Stomach (tissue), 4 donors: Measurements from ENCODE around the gene IKZF1.

Experiments
- POLR2A ChIP-seq, 4 donors: fragments of 450-650 bp; IDR thresholded peaks; one replicate each; pipeline ENCODE4 v1.6.1; 2016; ENCODE audit warnings: antibody characterized with exemption in 4 of 4, control low read depth in 2 of 4, mild to moderate bottlenecking in 1 of 4, moderate library complexity in 1 of 4
- TF ChIP-seq, protein P1 (sequence below), 7 experiments: fragments of 450-650 bp in 4 of 7; fragments of 200-600 bp in 3 of 7; sonication (generic) in 3 of 7; IDR thresholded peaks; one replicate each; pipeline ENCODE4 v1.5.1; 2016 to 2019; ENCODE audit warnings: antibody characterized with exemption in 7 of 7, control low read depth in 2 of 7, mild to moderate bottlenecking in 1 of 7

DNA sequence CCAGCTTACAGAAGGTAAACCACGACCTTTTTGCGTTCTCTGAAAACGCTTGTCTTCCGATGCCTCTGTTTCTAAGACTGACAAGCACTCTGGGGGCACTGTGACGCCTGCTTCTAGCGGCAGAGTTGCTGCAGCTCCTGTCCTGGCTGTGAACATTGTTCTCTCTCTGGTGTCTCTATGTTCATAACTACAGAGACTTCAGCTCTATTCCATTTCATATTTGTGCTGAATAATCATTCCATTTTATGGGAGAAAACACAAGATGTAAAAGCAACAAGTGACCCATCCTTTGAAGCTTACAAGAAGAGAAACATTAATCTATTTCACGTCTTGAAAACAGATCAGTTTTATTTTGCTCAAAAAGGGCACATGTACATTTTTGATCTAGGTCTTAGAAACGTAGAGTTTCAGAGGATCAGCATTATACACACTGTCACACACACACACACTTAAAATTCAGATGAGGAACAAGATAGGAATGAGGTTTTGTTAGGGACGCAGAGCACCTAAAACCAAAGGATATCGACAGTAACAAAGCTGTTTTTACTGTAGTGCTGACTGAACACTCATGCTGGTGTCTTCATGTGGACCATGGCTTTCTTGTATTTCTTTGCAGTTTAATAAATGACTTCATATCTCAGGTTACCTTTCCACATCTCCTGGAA, 3.0 kb downstream of the IKZF1 start:
- TF ChIP-seq, protein P1, sequence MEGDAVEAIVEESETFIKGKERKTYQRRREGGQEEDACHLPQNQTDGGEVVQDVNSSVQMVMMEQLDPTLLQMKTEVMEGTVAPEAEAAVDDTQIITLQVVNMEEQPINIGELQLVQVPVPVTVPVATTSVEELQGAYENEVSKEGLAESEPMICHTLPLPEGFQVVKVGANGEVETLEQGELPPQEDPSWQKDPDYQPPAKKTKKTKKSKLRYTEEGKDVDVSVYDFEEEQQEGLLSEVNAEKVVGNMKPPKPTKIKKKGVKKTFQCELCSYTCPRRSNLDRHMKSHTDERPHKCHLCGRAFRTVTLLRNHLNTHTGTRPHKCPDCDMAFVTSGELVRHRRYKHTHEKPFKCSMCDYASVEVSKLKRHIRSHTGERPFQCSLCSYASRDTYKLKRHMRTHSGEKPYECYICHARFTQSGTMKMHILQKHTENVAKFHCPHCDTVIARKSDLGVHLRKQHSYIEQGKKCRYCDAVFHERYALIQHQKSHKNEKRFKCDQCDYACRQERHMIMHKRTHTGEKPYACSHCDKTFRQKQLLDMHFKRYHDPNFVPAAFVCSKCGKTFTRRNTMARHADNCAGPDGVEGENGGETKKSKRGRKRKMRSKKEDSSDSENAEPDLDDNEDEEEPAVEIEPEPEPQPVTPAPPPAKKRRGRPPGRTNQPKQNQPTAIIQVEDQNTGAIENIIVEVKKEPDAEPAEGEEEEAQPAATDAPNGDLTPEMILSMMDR (IDR thresholded peaks at IDR 0.05), result no peak
- TF ChIP-seq POLR2A (IDR thresholded peaks at IDR 0.05), result no peak
